ENCODE data around the gene ZNF418.
"Not testable (repeated sequence)": the region's sequence is repeated elsewhere in the genome, so short reads cannot be mapped to it uniquely, and the experiment has no call there.

Gene ZNF418

DNA sequence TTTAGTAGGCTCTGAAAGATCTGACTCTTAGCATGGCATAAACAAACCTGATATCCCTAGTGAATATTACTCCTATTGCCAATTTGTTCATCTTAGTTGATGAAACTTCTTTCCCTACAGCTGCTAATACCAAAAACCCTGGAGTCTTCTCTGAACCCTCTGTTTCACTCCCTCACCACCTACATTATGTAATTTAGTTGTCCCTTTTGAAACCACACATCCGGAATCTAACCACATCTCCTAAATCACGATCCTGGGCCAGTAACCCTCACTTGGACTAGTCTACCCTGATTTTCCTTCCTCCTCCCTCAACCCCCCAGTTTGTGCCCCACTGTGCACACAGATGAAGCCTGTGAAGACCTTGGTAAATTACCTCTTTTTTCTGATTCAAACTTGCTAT is 11.1 kb upstream of the ZNF418 start:
- Histone ChIP-seq H3K79me2 (ENCODE audit: control insufficient read depth, insufficient read depth, low read length, unreplicated experiment) (peaks cover 44% of the 10 kb centered on the region), H3K27me3 (ENCODE audit: insufficient read depth, low read length) (no peaks in the 10 kb centered on the region), H2AFZ (ENCODE audit: low read length, unreplicated experiment) (no peak overlapping the region), H3K4me1 (ENCODE audit: control insufficient read depth, insufficient read depth, low read length, unreplicated experiment) (no peaks in the 10 kb centered on the region), H3K27ac (ENCODE audit: low read depth, low read length) (no peak overlapping the region), H3K4me3 (ENCODE audit: low read depth, low read length) (peak overlapping the region; percentile 89), H3K36me3 (ENCODE audit: insufficient read depth, low read length) (peaks cover 29% of the 10 kb centered on the region)

DNA sequence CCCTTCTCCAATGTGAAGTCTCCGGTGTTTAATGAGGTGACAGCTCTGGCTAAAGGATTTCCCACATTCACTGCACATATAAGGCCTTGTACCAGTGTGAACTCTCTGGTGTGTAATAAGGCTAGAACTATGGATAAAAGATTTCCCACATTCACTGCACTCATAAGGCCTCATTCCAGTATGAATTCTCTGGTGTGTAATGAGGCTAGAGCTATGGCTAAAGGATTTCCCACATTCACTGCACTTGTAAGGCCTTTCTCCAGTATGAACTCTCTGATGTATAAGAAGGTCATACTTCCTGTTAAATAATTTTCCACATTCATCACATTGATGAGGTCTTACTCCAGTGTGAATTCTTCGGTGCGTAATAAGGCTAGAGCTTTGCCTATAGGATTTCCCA is 6.4 kb upstream of the ZNF418 start:
- no peaks in the 10 kb centered on the region for H3K4me1 ChIP-seq (ENCODE audit: control insufficient read depth, insufficient read depth, low read length, unreplicated experiment)
- H3K36me3 ChIP-seq (ENCODE audit: insufficient read depth, low read length): peaks cover 37% of the 10 kb centered on the region
- no peak overlapping the region for H3K4me3 ChIP-seq (ENCODE audit: low read depth, low read length)
- no peak overlapping the region for H2AFZ ChIP-seq (ENCODE audit: low read length, unreplicated experiment)
- H3K79me2 ChIP-seq (ENCODE audit: control insufficient read depth, insufficient read depth, low read length, unreplicated experiment): peaks cover 37% of the 10 kb centered on the region
- no peak overlapping the region for H3K27ac ChIP-seq (ENCODE audit: low read depth, low read length)
- H3K27me3 ChIP-seq (ENCODE audit: insufficient read depth, low read length): no peaks in the 10 kb centered on the region

GRCh38 chr19:57935731-57936130 is 529 bp upstream of the ZNF418 start:
- Histone ChIP-seq H3K4me1 (ENCODE audit: control insufficient read depth, insufficient read depth, low read length, unreplicated experiment) (no peaks in the 10 kb centered on the region), H3K79me2 (ENCODE audit: control insufficient read depth, insufficient read depth, low read length, unreplicated experiment) (peaks cover 7% of the 10 kb centered on the region), H3K27me3 (ENCODE audit: insufficient read depth, low read length) (no peaks in the 10 kb centered on the region), H2AFZ (ENCODE audit: low read length, unreplicated experiment) (no peak overlapping the region), H3K36me3 (ENCODE audit: insufficient read depth, low read length) (peaks cover 19% of the 10 kb centered on the region), H3K4me3 (ENCODE audit: low read depth, low read length) (peak overlapping the region; percentile 94; the same call in 1 of the 2 replicates), H3K27ac (ENCODE audit: low read depth, low read length) (no peak overlapping the region)

DNA sequence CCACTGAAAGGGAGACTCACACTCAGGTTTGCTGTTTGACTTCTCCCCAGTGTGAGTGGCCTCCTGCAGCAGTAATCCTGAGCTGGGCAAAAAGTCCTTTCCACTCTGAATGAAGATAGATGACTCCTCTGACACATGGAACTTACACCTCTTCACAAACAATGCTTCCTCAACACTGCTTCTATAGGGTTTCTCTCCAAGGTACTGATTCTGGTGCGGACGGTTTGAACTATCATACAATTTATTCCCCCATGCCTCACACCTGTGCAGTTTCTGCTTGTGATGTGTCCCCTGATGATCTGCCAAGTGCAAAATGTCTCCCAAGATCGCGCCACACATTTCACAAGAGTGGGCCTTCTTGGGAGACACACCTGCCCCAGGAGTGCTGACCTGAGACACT is 7.6 kb downstream of the ZNF418 start:
- Histone ChIP-seq H3K27me3 (ENCODE audit: insufficient read depth, low read length) (no peaks in the 10 kb centered on the region), H3K4me1 (ENCODE audit: control insufficient read depth, insufficient read depth, low read length, unreplicated experiment) (no peaks in the 10 kb centered on the region), H3K4me3 (ENCODE audit: low read depth, low read length) (no peak overlapping the region), H3K79me2 (ENCODE audit: control insufficient read depth, insufficient read depth, low read length, unreplicated experiment) (no peaks in the 10 kb centered on the region), H3K27ac (ENCODE audit: low read depth, low read length) (no peak overlapping the region), H3K36me3 (ENCODE audit: insufficient read depth, low read length) (peaks cover 45% of the 10 kb centered on the region), H2AFZ (ENCODE audit: low read length, unreplicated experiment) (no peak overlapping the region)

- Histone ChIP-seq H3K4me3 (ENCODE audit: low read depth, low read length) (peak within 1 kb of the TSS; percentile 97), H3K79me2 (ENCODE audit: control insufficient read depth, insufficient read depth, low read length, unreplicated experiment) (peaks cover 24% of the 10 kb centered on the region), H3K27ac (ENCODE audit: low read depth, low read length) (peak within 1 kb of the TSS; percentile 9; the same call in 1 of the 2 replicates), H3K36me3 (ENCODE audit: insufficient read depth, low read length) (peaks cover 10% of the 10 kb centered on the region; the same call in 1 of the 2 replicates)
- H2AFZ ChIP-seq (ENCODE audit: low read length, unreplicated experiment); H3K4me1 ChIP-seq (ENCODE audit: control insufficient read depth, insufficient read depth, low read length, unreplicated experiment); H3K27me3 ChIP-seq (ENCODE audit: insufficient read depth, low read length): not testable (repeated sequence)
Observed at GRCh38 chr19:57916168-57916995, 18.8 kb downstream of the ZNF418 start, which contains the start of gene ZNF417. Gene ZNF417 (minus strand): TSS chr19:57916592. CDS start chr19:57916411, 181 bp downstream.

DNA sequence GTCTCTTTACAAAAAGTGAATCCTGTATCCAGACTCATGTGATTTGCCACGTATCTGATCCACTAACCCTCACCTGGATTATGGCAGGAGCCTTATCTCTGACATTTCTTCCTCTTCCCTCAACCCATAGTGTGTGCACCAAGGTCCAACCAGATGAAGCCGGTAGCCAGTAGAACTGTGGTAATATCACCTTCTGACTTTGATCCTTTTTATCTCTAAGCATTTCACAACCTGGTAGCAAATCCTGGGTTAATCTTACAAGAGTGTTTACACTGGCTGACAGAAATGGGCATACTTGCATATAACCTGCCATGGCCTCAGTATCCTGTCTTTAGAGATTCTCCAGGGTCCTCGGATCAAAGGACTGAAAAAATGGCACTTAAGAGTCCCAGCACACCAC is 20.7 kb downstream of the ZNF418 start:
- no peak overlapping the region for H3K27ac ChIP-seq (ENCODE audit: low read depth, low read length)
- no peak overlapping the region for H2AFZ ChIP-seq (ENCODE audit: low read length, unreplicated experiment)
- H3K27me3 ChIP-seq (ENCODE audit: insufficient read depth, low read length): no peaks in the 10 kb centered on the region
- no peaks in the 10 kb centered on the region for H3K4me1 ChIP-seq (ENCODE audit: control insufficient read depth, insufficient read depth, low read length, unreplicated experiment)
- H3K79me2 ChIP-seq (ENCODE audit: control insufficient read depth, insufficient read depth, low read length, unreplicated experiment): peaks cover 24% of the 10 kb centered on the region
- peaks cover 8% of the 10 kb centered on the region; the same call in 1 of the 2 replicates for H3K36me3 ChIP-seq (ENCODE audit: insufficient read depth, low read length)
- H3K4me3 ChIP-seq (ENCODE audit: low read depth, low read length): no peak overlapping the region

DNA sequence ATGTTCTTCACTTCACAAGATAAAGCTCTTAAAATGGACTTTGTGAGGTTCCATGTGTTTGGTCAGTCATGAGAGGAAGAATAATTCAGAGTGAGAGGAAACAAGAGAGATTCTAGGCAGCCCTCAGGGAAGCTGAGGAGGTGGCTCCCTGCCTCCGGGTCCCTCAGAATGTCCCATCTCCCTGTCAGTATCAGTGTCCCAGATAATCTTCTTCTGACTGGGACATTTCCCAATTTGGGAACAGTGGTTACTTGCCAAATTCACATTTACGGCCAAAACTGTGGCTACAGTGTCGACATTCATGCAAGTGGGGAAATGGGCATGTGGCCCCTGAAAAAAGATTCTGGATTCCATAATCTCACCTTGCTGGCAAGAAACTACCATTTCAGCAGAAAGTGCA is 27.8 kb downstream of the ZNF418 start:
- Histone ChIP-seq H3K27me3 (ENCODE audit: insufficient read depth, low read length) (no peaks in the 10 kb centered on the region), H3K36me3 (ENCODE audit: insufficient read depth, low read length) (peaks cover 6% of the 10 kb centered on the region; the same call in 1 of the 2 replicates), H3K27ac (ENCODE audit: low read depth, low read length) (no peak overlapping the region), H2AFZ (ENCODE audit: low read length, unreplicated experiment) (no peak overlapping the region), H3K4me1 (ENCODE audit: control insufficient read depth, insufficient read depth, low read length, unreplicated experiment) (no peaks in the 10 kb centered on the region), H3K4me3 (ENCODE audit: low read depth, low read length) (no peak overlapping the region), H3K79me2 (ENCODE audit: control insufficient read depth, insufficient read depth, low read length, unreplicated experiment) (no peaks in the 10 kb centered on the region)

DNA sequence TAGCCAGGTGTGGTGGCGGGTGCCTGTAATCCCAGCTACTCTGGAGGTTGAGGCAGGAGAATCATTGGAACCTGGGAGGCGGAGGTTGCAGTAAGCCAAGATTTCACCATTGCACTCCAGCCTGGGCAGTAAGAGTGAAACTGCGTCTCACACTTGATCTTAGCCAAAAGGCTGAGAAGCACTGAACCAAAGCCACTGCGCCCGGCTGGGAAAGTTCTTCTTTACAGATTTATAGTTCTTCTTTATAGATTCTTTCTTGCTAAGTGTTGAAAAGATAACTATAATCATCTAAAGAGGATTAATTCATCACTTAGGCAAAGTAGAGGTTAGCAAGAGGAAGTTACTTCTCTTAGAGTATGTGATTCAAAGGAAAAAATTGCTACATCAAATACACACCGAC is 29.9 kb downstream of the ZNF418 start:
- no peaks in the 10 kb centered on the region for H3K4me1 ChIP-seq (ENCODE audit: control insufficient read depth, insufficient read depth, low read length, unreplicated experiment)
- H3K27ac ChIP-seq (ENCODE audit: low read depth, low read length): no peak overlapping the region
- H3K79me2 ChIP-seq (ENCODE audit: control insufficient read depth, insufficient read depth, low read length, unreplicated experiment): no peaks in the 10 kb centered on the region
- H3K4me3 ChIP-seq (ENCODE audit: low read depth, low read length): no peak overlapping the region
- H3K27me3 ChIP-seq (ENCODE audit: insufficient read depth, low read length): no peaks in the 10 kb centered on the region
- H2AFZ ChIP-seq (ENCODE audit: low read length, unreplicated experiment): no peak overlapping the region
- no peaks in the 10 kb centered on the region for H3K36me3 ChIP-seq (ENCODE audit: insufficient read depth, low read length)

DNA sequence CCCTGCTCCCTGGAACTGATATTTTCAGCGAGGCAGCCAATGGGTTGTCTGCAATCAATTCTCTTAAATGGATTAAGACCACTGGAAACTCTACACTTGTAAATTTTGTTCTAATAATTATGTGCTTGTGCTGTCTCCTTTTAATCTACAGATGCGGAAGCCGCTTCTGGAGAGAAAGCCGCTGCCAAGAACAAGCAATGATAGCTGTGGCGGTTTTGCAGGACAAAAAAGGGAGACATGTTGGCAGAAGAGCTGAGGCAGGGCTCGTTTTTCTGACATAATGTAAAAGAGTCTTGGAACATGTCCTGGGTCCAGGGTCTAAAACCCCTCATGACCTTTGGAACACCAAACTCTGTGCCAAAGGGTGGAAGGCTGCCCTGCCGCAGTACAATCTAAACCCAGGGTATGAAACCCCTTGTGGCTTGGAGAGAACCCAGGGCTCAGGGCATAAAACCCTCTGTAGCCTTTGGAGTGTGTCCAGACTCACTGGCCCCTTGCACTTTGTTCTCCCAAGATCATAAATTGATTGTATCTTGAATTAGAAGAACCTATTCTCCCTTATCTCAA is 31.5 kb downstream of the ZNF418 start:
- H3K27ac ChIP-seq (ENCODE audit: low read depth, low read length): no peak overlapping the region
- H3K4me1 ChIP-seq (ENCODE audit: control insufficient read depth, insufficient read depth, low read length, unreplicated experiment): no peaks in the 10 kb centered on the region
- H3K79me2 ChIP-seq (ENCODE audit: control insufficient read depth, insufficient read depth, low read length, unreplicated experiment): no peaks in the 10 kb centered on the region
- H3K27me3 ChIP-seq (ENCODE audit: insufficient read depth, low read length): no peaks in the 10 kb centered on the region
- no peak overlapping the region for H2AFZ ChIP-seq (ENCODE audit: low read length, unreplicated experiment)
- no peaks in the 10 kb centered on the region for H3K36me3 ChIP-seq (ENCODE audit: insufficient read depth, low read length)
- H3K4me3 ChIP-seq (ENCODE audit: low read depth, low read length): no peak overlapping the region

DNA sequence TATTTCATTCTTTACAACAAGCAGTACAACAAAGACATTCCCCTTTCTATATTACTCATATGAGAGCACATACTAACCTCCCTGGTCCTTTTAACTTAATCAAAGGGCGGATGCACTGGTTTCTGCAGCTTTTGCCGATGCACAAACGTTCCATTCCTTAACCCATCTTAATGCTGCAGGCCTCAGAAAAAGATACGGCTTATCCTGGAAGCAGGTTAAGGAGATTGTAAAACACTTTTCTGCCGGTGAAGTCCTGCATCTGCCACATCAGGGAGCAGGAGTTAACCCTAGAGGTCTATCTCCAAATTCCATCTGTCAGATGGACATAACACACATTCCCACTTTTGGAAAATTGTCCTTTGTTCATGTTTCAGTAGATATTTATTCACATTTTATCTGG is 34.9 kb downstream of the ZNF418 start:
- no peaks in the 10 kb centered on the region for H3K36me3 ChIP-seq (ENCODE audit: insufficient read depth, low read length)
- H3K4me1 ChIP-seq (ENCODE audit: control insufficient read depth, insufficient read depth, low read length, unreplicated experiment): no peaks in the 10 kb centered on the region
- no peaks in the 10 kb centered on the region for H3K79me2 ChIP-seq (ENCODE audit: control insufficient read depth, insufficient read depth, low read length, unreplicated experiment)
- no peak overlapping the region for H3K4me3 ChIP-seq (ENCODE audit: low read depth, low read length)
- H2AFZ ChIP-seq (ENCODE audit: low read length, unreplicated experiment): no peak overlapping the region
- no peaks in the 10 kb centered on the region for H3K27me3 ChIP-seq (ENCODE audit: insufficient read depth, low read length)
- H3K27ac ChIP-seq (ENCODE audit: low read depth, low read length): no peak overlapping the region

- not testable (repeated sequence) for H3K27ac ChIP-seq (ENCODE audit: low read depth, low read length); H3K27me3 ChIP-seq (ENCODE audit: insufficient read depth, low read length); H3K36me3 ChIP-seq (ENCODE audit: insufficient read depth, low read length); H3K4me1 ChIP-seq (ENCODE audit: control insufficient read depth, insufficient read depth, low read length, unreplicated experiment); H3K4me3 ChIP-seq (ENCODE audit: low read depth, low read length); H2AFZ ChIP-seq (ENCODE audit: low read length, unreplicated experiment)
- H3K79me2 ChIP-seq (ENCODE audit: control insufficient read depth, insufficient read depth, low read length, unreplicated experiment): peaks cover 27% of the 10 kb centered on the region
Observed at GRCh38 chr19:57890706-57891105, 44.5 kb downstream of the ZNF418 start.

Measured in ACC112 (cell line).